ENCODE data around the gene STARD13.
"Not testable (repeated sequence)": the region's sequence is repeated elsewhere in the genome, so short reads cannot be mapped to it uniquely, and the experiment has no call there.

The STARD13 gene

DNA sequence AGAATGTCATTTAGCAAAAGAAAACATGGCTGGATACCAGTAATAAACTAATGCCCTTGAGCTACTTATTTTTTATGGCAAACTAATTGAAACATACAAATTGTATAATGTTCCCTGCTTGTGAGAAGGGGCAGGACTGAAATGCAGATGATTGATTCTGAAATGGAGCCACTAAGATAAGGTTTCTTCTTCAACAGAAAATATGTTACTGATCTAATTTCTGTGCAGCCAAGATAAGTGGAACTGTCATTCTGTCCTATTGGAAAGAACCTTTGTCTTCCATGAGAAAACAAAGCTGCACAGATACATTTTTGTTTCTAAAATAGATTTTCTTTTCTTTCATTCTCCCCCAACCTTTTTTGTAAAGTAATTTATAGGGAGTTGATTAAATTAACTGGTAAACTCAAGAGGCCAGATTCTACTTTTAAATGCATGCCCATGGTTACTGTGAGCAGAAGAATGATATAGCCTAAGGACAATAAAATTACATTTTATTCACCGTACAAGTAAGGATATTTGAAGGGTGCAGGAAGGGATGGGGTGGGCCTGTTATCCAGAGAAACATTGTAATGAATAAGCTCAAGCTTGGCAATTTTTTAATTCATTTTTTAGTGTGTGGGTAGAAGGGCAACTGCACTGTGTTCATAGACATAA, 39.9 kb downstream of the STARD13 start:
- H3K4me3 ChIP-seq: no peak overlapping the region
- H3K4me1 ChIP-seq: no peaks in the 10 kb centered on the region
- H3K27me3 ChIP-seq (ENCODE audit: low read depth): no peaks in the 10 kb centered on the region
- H3K36me3 ChIP-seq (replicated peaks): no peaks in the 10 kb centered on the region
- DNase-seq (ENCODE audit: low spot score in 2 of 2): no peak
- H3K9me3 ChIP-seq: no peaks in the 10 kb centered on the region
- in situ Hi-C loops (cut with MboI; ENCODE audit: low sequenced_read_pairs): loop anchor here (25.0 kb wide), 1 partner anchor 292 kb away; no protein-coding TSS in a partner anchor

DNA sequence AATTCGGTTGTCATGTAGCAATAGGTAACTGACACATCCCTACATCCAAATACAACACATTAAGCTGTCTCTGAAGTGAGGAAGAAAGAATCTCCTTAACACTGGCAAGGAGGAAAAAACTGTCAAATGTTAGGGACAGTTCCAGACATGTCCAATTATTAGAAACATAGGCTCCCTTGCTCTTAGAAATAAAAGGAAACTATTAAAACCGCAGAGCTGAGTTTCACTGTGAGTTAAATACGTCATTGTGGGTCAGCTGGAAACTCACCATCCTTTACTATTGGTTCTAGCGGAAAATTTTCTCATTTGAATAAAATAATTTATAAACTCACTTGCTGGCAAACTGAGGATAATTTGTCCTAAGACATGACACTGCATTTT, 40.7 kb downstream of the STARD13 start:
- Histone ChIP-seq H3K4me3 (no peak overlapping the region), H3K9me3 (no peaks in the 10 kb centered on the region), H3K27me3 (ENCODE audit: low read depth) (no peaks in the 10 kb centered on the region), H3K36me3 (replicated peaks) (no peaks in the 10 kb centered on the region), H3K4me1 (no peaks in the 10 kb centered on the region)
- in situ Hi-C loops (cut with MboI; ENCODE audit: low sequenced_read_pairs): loop anchor here (25.0 kb wide), 1 partner anchor 292 kb away; no protein-coding TSS in a partner anchor
- DNase-seq (ENCODE audit: low spot score in 2 of 2): no peak

DNA sequence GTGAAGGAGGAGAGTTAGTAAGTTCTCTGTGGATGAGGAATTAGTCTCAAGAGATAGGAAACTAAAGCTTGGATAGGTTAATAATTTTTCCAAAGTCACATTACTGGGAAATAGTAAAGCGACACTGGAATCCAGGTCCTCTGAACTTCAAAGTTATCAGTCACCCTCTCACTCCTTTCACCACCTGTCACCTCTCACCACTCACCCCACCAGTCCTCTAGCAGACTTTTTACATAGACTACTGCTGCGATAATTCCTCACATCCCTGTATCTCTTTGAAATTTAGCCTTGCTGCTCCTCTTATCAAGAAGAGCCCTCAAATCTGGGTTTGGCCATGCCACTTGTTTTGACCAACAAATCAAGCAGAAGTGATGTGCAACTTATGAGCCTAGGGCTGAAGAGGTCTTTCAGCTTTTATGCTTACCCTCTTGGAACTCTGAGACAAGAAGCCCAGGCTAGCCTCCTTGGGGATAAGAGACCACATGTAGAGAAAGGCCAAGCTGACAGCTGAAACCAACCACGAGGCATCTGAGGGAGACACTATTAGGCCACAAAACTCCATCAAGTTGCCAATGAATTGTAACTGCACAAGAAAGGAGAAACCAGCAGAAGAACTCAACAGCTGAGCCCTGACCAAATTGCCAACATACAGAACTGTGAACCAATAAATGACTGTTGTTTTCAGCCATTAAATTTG, 41.2 kb downstream of the STARD13 start:
- no peaks in the 10 kb centered on the region for H3K27me3 ChIP-seq (ENCODE audit: low read depth)
- H3K36me3 ChIP-seq (replicated peaks): no peaks in the 10 kb centered on the region
- DNase-seq (ENCODE audit: low spot score in 2 of 2): no peak
- no peaks in the 10 kb centered on the region for H3K9me3 ChIP-seq
- in situ Hi-C loops (cut with MboI; ENCODE audit: low sequenced_read_pairs): loop anchor here (25.0 kb wide), 1 partner anchor 293 kb away; no protein-coding TSS in a partner anchor
- no peaks in the 10 kb centered on the region for H3K4me1 ChIP-seq
- H3K4me3 ChIP-seq: no peak overlapping the region

GRCh38 chr13:33242984-33243617, 42.5 kb downstream of the STARD13 start:
- in situ Hi-C loops (cut with MboI; ENCODE audit: low sequenced_read_pairs): loop anchor here (25.0 kb wide), 1 partner anchor 294 kb away; no protein-coding TSS in a partner anchor
- no peaks in the 10 kb centered on the region for H3K36me3 ChIP-seq (replicated peaks)
- no peaks in the 10 kb centered on the region for H3K4me1 ChIP-seq
- no peaks in the 10 kb centered on the region for H3K27me3 ChIP-seq (ENCODE audit: low read depth)
- H3K9me3 ChIP-seq: no peaks in the 10 kb centered on the region
- H3K4me3 ChIP-seq: no peak overlapping the region
- DNase-seq (ENCODE audit: low spot score in 2 of 2): no peak

GRCh38 chr13:33242372-33242771, 43.2 kb downstream of the STARD13 start:
- not testable (repeated sequence) for DNase-seq (ENCODE audit: low spot score in 2 of 2); H3K27me3 ChIP-seq (ENCODE audit: low read depth); H3K9me3 ChIP-seq; H3K4me1 ChIP-seq; H3K4me3 ChIP-seq; H3K36me3 ChIP-seq (replicated peaks)
- in situ Hi-C loops (cut with MboI; ENCODE audit: low sequenced_read_pairs): loop anchor here (25.0 kb wide), 1 partner anchor 295 kb away; no protein-coding TSS in a partner anchor

DNA sequence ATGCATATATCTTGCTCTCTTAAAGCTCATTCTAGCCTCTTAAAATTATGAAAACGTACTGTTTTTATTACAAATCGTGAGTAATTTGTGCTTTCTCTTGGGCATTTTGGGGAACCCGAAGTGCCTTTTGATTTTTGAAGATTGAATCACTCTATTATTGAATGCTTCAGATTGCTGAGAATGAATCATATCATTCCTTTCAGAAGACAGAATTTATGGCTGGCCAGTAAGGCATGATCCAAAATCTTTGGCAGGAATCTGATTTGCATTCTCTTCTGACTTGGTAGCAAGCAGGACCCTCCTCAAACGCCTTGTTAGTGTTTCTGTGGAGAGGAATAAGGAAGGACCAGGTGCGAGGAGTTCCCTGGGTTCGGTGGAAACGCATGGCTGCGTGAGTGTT, 49.5 kb downstream of the STARD13 start:
- in situ Hi-C loops (cut with MboI; ENCODE audit: low sequenced_read_pairs): loop anchor here (25.0 kb wide), 1 partner anchor 301 kb away; no protein-coding TSS in a partner anchor
- Histone ChIP-seq H3K4me3 (no peak overlapping the region), H3K36me3 (replicated peaks) (no peaks in the 10 kb centered on the region), H3K4me1 (peaks cover 4% of the 10 kb centered on the region; the same call in 1 of the 2 replicates), H3K9me3 (no peaks in the 10 kb centered on the region), H3K27me3 (ENCODE audit: low read depth) (no peaks in the 10 kb centered on the region)
- no peak for DNase-seq (ENCODE audit: low spot score in 2 of 2)

- no peaks in the 10 kb centered on the region for H3K36me3 ChIP-seq (replicated peaks)
- H3K27me3 ChIP-seq (ENCODE audit: low read depth): no peaks in the 10 kb centered on the region
- DNase-seq (ENCODE audit: low spot score in 2 of 2): no peak
- in situ Hi-C loops (cut with MboI; ENCODE audit: low sequenced_read_pairs): loop anchor here (25.0 kb wide), 1 partner anchor 302 kb away; no protein-coding TSS in a partner anchor
- H3K4me3 ChIP-seq: no peak overlapping the region
- no peaks in the 10 kb centered on the region for H3K9me3 ChIP-seq
- H3K4me1 ChIP-seq: peaks cover 4% of the 10 kb centered on the region; the same call in 1 of the 2 replicates
Measured at GRCh38 chr13:33235564-33235963, 50.0 kb downstream of the STARD13 start.

DNA sequence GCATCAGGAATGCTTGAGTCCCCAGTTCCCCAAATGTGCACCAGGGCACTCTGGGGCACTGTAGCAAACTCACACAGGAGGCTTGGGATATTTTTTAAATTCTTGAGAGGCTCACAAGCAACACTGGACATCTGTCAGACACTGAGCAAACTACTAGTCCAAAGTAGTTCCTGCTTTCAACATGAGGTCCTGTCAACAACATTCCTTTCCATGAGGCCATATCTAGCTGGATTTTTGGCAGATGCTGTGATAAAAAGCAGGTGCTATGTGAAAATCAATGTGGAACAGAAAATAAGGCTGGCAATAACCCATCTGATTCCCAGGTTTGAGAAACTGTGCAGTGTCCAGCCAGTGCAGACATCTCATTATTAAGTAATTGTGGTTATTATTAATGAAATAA, 50.5 kb downstream of the STARD13 start:
- Histone ChIP-seq H3K27me3 (ENCODE audit: low read depth) (no peaks in the 10 kb centered on the region), H3K4me3 (no peak overlapping the region), H3K9me3 (no peaks in the 10 kb centered on the region), H3K36me3 (replicated peaks) (no peaks in the 10 kb centered on the region), H3K4me1 (peaks cover 4% of the 10 kb centered on the region; the same call in 1 of the 2 replicates)
- in situ Hi-C loops (cut with MboI; ENCODE audit: low sequenced_read_pairs): loop anchor here (25.0 kb wide), 1 partner anchor 302 kb away; no protein-coding TSS in a partner anchor
- DNase-seq (ENCODE audit: low spot score in 2 of 2): no peak

GRCh38 chr13:33233547-33233946, 52.0 kb downstream of the STARD13 start:
- peaks cover 4% of the 10 kb centered on the region; the same call in 1 of the 2 replicates for H3K4me1 ChIP-seq
- in situ Hi-C loops (cut with MboI; ENCODE audit: low sequenced_read_pairs): loop anchor here (25.0 kb wide), 1 partner anchor 304 kb away; no protein-coding TSS in a partner anchor
- H3K4me3 ChIP-seq: no peak overlapping the region
- no peaks in the 10 kb centered on the region for H3K9me3 ChIP-seq
- no peak for DNase-seq (ENCODE audit: low spot score in 2 of 2)
- H3K36me3 ChIP-seq (replicated peaks): no peaks in the 10 kb centered on the region
- no peaks in the 10 kb centered on the region for H3K27me3 ChIP-seq (ENCODE audit: low read depth)

DNA sequence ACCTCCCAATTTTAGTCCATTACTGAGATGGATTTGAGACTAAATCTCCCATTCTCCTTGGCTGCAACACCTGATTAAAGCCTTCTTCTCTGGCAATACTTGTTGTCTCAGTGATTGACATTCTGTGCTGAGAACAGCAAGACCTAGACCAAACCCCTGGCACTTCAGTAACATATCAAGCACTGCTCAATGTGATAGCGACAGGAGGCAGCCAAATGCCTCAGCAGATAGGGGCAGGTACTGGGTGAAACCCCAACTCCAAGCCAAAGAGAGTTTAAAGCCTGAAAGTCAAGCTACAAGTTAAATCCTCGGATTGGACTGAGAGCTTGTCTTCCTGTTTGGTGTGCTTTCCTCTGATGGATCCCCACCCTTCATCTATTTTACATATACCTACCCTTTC, 52.7 kb downstream of the STARD13 start:
- Histone ChIP-seq H3K4me1 (peaks cover 4% of the 10 kb centered on the region; the same call in 1 of the 2 replicates), H3K4me3 (no peak overlapping the region), H3K9me3 (no peaks in the 10 kb centered on the region), H3K27me3 (ENCODE audit: low read depth) (no peaks in the 10 kb centered on the region), H3K36me3 (replicated peaks) (no peaks in the 10 kb centered on the region)
- in situ Hi-C loops (cut with MboI; ENCODE audit: low sequenced_read_pairs): loop anchor here (25.0 kb wide), 1 partner anchor 304 kb away; no protein-coding TSS in a partner anchor
- no peak for DNase-seq (ENCODE audit: low spot score in 2 of 2)

DNA sequence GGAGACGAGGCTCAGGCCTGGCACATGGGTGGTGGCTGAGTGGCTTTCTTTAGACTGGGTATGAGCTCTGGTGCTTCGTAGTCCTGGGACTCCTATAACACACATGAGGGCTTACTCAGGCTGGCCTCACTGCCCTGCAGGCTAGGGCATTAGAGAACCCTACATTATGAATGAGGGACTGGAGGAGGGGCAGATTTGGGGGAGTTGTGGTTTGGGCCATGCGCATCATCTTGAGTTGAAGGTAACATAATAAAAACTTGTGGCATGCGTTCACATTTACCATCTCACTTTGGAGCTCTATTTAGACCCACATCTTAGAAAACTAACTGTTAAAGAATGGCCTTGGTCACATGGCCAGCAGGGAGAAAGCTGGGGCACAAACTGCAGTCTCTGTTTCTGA, 54.2 kb downstream of the STARD13 start:
- in situ Hi-C loops (cut with MboI; ENCODE audit: low sequenced_read_pairs): loop anchor here (25.0 kb wide), 1 partner anchor 306 kb away; no protein-coding TSS in a partner anchor
- no peaks in the 10 kb centered on the region for H3K27me3 ChIP-seq (ENCODE audit: low read depth)

DNA sequence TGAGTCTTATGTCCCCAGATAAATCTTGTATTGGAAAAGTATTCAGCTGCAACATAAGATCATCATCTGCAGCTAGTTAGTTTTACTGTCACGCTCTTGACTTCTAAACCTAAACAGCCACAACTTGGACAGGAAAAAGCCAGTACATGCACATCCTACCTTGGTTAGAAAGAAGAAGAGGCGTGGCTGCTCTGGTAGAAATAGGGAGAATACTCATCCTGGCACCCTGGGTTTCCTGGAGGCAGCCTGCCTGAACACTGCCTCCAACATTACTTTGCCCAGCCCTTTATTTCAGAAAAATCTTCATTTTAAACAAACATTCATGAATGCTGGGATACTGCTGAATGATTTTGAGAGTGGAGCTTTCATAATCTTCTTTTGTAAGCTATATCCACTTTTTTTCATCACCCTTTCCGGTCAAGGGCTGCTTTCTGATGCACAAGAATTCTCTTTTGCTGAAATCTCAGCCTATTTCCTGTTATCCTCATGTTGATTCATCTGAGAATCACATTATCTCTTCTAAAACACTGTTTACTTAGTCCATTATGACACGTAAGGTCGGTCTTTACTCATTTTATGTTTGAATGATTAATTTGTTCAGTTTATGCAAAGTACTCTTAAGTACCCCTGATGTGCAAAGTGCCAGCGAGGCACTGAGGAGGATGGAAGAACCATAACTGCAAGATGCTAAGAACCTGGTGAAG, 55.2 kb downstream of the STARD13 start:
- Histone ChIP-seq H3K4me1 (no peaks in the 10 kb centered on the region; the same call in 1 of the 2 replicates), H3K9me3 (no peaks in the 10 kb centered on the region), H3K27me3 (ENCODE audit: low read depth) (no peaks in the 10 kb centered on the region)

More for the DNA sequence above, 54.2 kb downstream of the STARD13 start:
- no peaks in the 10 kb centered on the region for H3K36me3 ChIP-seq (replicated peaks)
- H3K4me1 ChIP-seq: peaks cover 4% of the 10 kb centered on the region; the same call in 1 of the 2 replicates
- DNase-seq (ENCODE audit: low spot score in 2 of 2): no peak
- H3K4me3 ChIP-seq: no peak overlapping the region
- no peaks in the 10 kb centered on the region for H3K9me3 ChIP-seq

More for the DNA sequence above, 55.2 kb downstream of the STARD13 start:
- no peaks in the 10 kb centered on the region for H3K36me3 ChIP-seq (replicated peaks)
- in situ Hi-C loops (cut with MboI; ENCODE audit: low sequenced_read_pairs): loop anchor here (25.0 kb wide), 1 partner anchor 307 kb away; no protein-coding TSS in a partner anchor
- DNase-seq (ENCODE audit: low spot score in 2 of 2): no peak
- H3K4me3 ChIP-seq: no peak overlapping the region
